Thyroid gland (tissue), 4 donors: ENCODE data around the gene CD3D.

ENCODE experiments used
- CTCF ChIP-seq, 6 experiments: fragments of 200-600 bp in 3 of 6; fragments of 450-650 bp in 3 of 6; sonication (generic) in 3 of 6; IDR thresholded peaks; one replicate each; pipeline ENCODE4 v1.5.1; 2016 to 2019; ENCODE audit warnings: antibody characterized with exemption in 6 of 6, mild to moderate bottlenecking in 2 of 6, inconsistent platforms in 1 of 6, moderate library complexity in 1 of 6
- POLR2A ChIP-seq, 2 donors: fragments of 450-650 bp; IDR thresholded peaks; one replicate each; pipeline ENCODE4 v1.6.1; 2017; ENCODE audit warnings: antibody characterized with exemption in 2 of 2, mild to moderate bottlenecking in 2 of 2, moderate library complexity in 1 of 2

GRCh38 chr11:118304568-118305248 lies 37.8 kb downstream of the CD3D start, which contains the start of gene CD3E:
- TF ChIP-seq POLR2A (IDR thresholded peaks at IDR 0.05) (no peak), CTCF (IDR thresholded peaks at IDR 0.05) (no peak)
